Epidermal melanocyte (primary cell): Measurements from ENCODE around the gene SH3RF3.

Experiments used
- DNase-seq: peaks from one replicate; pipeline ENCODE4 v3.0.0; 2011; ENCODE audit warnings: low spot score; ENCODE audit not compliant: insufficient read length

The SH3RF3 gene

GRCh38 chr2:109466674-109467575 is 337.9 kb downstream of the SH3RF3 start:
- DNase-seq, result no peak

GRCh38 chr2:109467701-109468100 is 338.7 kb downstream of the SH3RF3 start:
- no peak for DNase-seq

GRCh38 chr2:109468893-109469292 is 339.9 kb downstream of the SH3RF3 start:
- DNase-seq, result no peak

- no peak for DNase-seq
Observed at GRCh38 chr2:109471658-109472057, 342.7 kb downstream of the SH3RF3 start.

GRCh38 chr2:109472331-109472959 is 343.4 kb downstream of the SH3RF3 start:
- no peak for DNase-seq

GRCh38 chr2:109472974-109473373 is 344.0 kb downstream of the SH3RF3 start:
- DNase-seq, result no peak

GRCh38 chr2:109473616-109474318 is 344.8 kb downstream of the SH3RF3 start:
- no peak for DNase-seq

- DNase-seq, result no peak
Observed at GRCh38 chr2:109474319-109474825, 345.4 kb downstream of the SH3RF3 start.

GRCh38 chr2:109475531-109476210 is 346.7 kb downstream of the SH3RF3 start:
- DNase-seq, result no peak

GRCh38 chr2:109476641-109477441 is 347.8 kb downstream of the SH3RF3 start:
- DNase-seq, result no peak

GRCh38 chr2:109478906-109479493 is 350.0 kb downstream of the SH3RF3 start:
- DNase-seq, result no peak

GRCh38 chr2:109479804-109480203 is 350.8 kb downstream of the SH3RF3 start:
- no peak for DNase-seq

GRCh38 chr2:109480486-109481195 is 351.6 kb downstream of the SH3RF3 start:
- DNase-seq, result no peak

- DNase-seq, result no peak
Observed at GRCh38 chr2:109481196-109481555, 352.2 kb downstream of the SH3RF3 start.

GRCh38 chr2:109481599-109481998 is 352.6 kb downstream of the SH3RF3 start:
- no peak for DNase-seq

- no peak for DNase-seq
Observed at GRCh38 chr2:109482361-109482861, 353.4 kb downstream of the SH3RF3 start.

- DNase-seq, result no peak
Observed at GRCh38 chr2:109486711-109487535, 357.9 kb downstream of the SH3RF3 start.

GRCh38 chr2:109487536-109487869 is 358.5 kb downstream of the SH3RF3 start:
- no peak for DNase-seq
